Measurements from ENCODE around the gene IRF7. TPM values are rescaled to one million over a fixed set of nuclear protein-coding genes. Genes with fewer than 3 reads are reported as not detected.

The IRF7 gene
- total RNA-seq, 6 experiments from 2014 or later: 27.3 to 72.8 (median 47.7) TPM

GRCh38 chr11:611001-611996 is 4.5 kb downstream of the IRF7 start:
- Histone ChIP-seq H3K36me3 (peaks cover 6 to 64% (median 34%) of the 10 kb centered on the region in 4 donors), H3K4me3 (no peak overlapping the region), H3K27me3 (no peaks in the 10 kb centered on the region), H3K4me1 (peaks cover 0 to 67% (median 33%) of the 10 kb centered on the region in 4 donors), H3K27ac (peak overlapping the region in 1 of 3 donors; percentile 64), H3K9me3 (no peaks in the 10 kb centered on the region)
- DNase-seq (peak in 2 of 3 donors; percentile 79 to 80), ATAC-seq (peak in 2 of 4 donors; percentile 1 to 3)
- TF ChIP-seq POLR2A (IDR thresholded peaks at IDR 0.05) (no peak), CTCF (IDR thresholded peaks at IDR 0.05) (no peak)
- 43% methylated on average over 9 of the region's 49 CpGs for WGBS (ENCODE audit: insufficient coverage, low coverage, low lambda C conversion rate, missing lambda C conversion rate)
- intact Hi-C loops (cut with DNase I): loop anchor here in 1 of 2 donors (5.0 kb wide), 1 partner anchor 54 kb away; no protein-coding TSS in a partner anchor

GRCh38 chr11:610146-610801 is 5.5 kb downstream of the IRF7 start:
- no peak for TF ChIP-seq CTCF (IDR thresholded peaks at IDR 0.05)
- no peak for TF ChIP-seq POLR2A (IDR thresholded peaks at IDR 0.05)
- 75% methylated on average over 4 of the region's 18 CpGs for WGBS (ENCODE audit: insufficient coverage, low coverage, low lambda C conversion rate, missing lambda C conversion rate)
- Histone ChIP-seq H3K9me3 (no peaks in the 10 kb centered on the region), H3K4me1 (peaks cover 0 to 69% (median 31%) of the 10 kb centered on the region in 4 donors), H3K27me3 (no peaks in the 10 kb centered on the region), H3K27ac (peak overlapping the region in 1 of 3 donors; percentile 53), H3K36me3 (peaks cover 6 to 75% (median 41%) of the 10 kb centered on the region in 4 donors), H3K4me3 (no peak overlapping the region)
- intact Hi-C loops (cut with DNase I): loop anchor here in 1 of 2 donors (5.0 kb wide), 1 partner anchor 53 kb away; no protein-coding TSS in a partner anchor
- ATAC-seq: no peak
- DNase-seq: peak in 1 of 3 donors; percentile 49

GRCh38 chr11:609341-609811 is 6.4 kb downstream of the IRF7 start:
- no peak for DNase-seq
- H3K4me1 ChIP-seq: peaks cover 0 to 60% (median 29%) of the 10 kb centered on the region in 4 donors

More at GRCh38 chr11:609341-609811, 6.4 kb downstream of the IRF7 start:
- ATAC-seq: no peak
- Histone ChIP-seq H3K27me3 (no peaks in the 10 kb centered on the region), H3K36me3 (peaks cover 6 to 84% (median 49%) of the 10 kb centered on the region in 4 donors), H3K4me3 (no peak overlapping the region), H3K9me3 (no peaks in the 10 kb centered on the region), H3K27ac (peak overlapping the region in 1 of 3 donors; percentile 4)
- intact Hi-C loops (cut with DNase I): no loop called here
- TF ChIP-seq CTCF (IDR thresholded peaks at IDR 0.05) (no peak), POLR2A (IDR thresholded peaks at IDR 0.05) (no peak)
- 93% methylated on average over 6 of the region's 28 CpGs for WGBS (ENCODE audit: insufficient coverage, low coverage, low lambda C conversion rate, missing lambda C conversion rate)
